Lower leg skin (tissue), 3 donors: ENCODE data around the gene SCYGR6.

Experiments
- CTCF ChIP-seq, 3 donors: fragments of 450-650 bp; IDR thresholded peaks; one replicate each; pipeline ENCODE4 v1.5.1; 2016; ENCODE audit warnings: antibody characterized with exemption in 3 of 3, mild to moderate bottlenecking in 3 of 3, moderate library complexity in 2 of 3
- POLR2A ChIP-seq, 2 donors: fragments of 450-650 bp; IDR thresholded peaks; one replicate each; pipeline ENCODE4 v1.6.1; 2016 to 2017; ENCODE audit warnings: antibody characterized with exemption in 2 of 2, mild to moderate bottlenecking in 1 of 2, moderate library complexity in 1 of 2

DNA sequence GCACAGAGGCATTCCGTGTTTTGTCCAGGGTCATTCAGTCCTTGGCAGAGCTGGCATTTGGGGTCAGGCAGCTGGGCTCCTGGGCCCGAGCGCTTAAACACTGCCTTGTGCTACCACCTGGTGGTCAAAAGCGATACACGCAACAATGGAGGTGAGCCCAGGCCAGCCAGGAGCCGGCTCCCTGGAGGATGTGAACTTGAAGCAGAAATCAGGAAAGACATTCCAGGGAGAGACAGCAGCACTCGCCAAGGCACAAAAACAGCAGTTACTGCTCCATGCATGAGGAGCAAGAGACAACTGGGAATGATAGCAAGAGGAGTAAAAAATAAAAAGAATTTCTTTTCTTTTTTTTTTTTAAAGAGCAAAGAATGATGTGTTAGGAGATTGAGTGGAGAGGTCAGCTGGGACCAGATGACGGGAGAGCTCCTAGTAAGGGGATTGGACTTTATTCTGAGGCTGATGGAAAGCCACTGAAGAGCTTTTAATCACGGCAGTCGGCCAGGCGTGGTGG, 41.9 kb upstream of the SCYGR6 start:
- TF ChIP-seq CTCF (IDR thresholded peaks at IDR 0.05) (peak in 1 of 3 donors; percentile 7), POLR2A (IDR thresholded peaks at IDR 0.05) (no peak)
